ENCODE data around the gene LY6G5C. TPM values are rescaled to one million over a fixed set of nuclear protein-coding genes. Genes with fewer than 3 reads are reported as not detected.

Gene LY6G5C
- polyA plus RNA-seq (2013, experiment 1 of 2) = 1.3 TPM
- polyA plus RNA-seq (2013, experiment 2 of 2) = 0.90 TPM

GRCh38 chr6:31680226-31681134 is at the start of gene LY6G5C:
Gene LY6G5C (minus strand): TSS chr6:31681067. CDS start chr6:31680373, 694 bp downstream.
- H3K4ac ChIP-seq (ENCODE audit: low read depth, low read length) = peak within 1 kb of the TSS; percentile 46
- no peak within 1 kb of the TSS for H2AK5ac ChIP-seq (ENCODE audit: low read length)
- H3K27me3 ChIP-seq (ENCODE audit: insufficient read depth, low read length, poor library complexity) = no peaks in the 10 kb centered on the region
- no peaks in the 10 kb centered on the region for H3K4me1 ChIP-seq (ENCODE audit: control insufficient read depth, low read depth, low read length)
- H3K36me3 ChIP-seq (ENCODE audit: control insufficient read depth, insufficient read depth, low read length) = no peaks in the 10 kb centered on the region
- H2BK120ac ChIP-seq (ENCODE audit: low read depth, low read length) = no peak within 1 kb of the TSS
- no peaks in the 10 kb centered on the region for H3K79me1 ChIP-seq (ENCODE audit: low read length)
- H3K9ac ChIP-seq (ENCODE audit: low read length) = peak within 1 kb of the TSS; percentile 68
- H3K18ac ChIP-seq (ENCODE audit: low read length) = peak within 1 kb of the TSS; percentile 78
- H4K5ac ChIP-seq (ENCODE audit: low read length) = no peak within 1 kb of the TSS
- peak within 1 kb of the TSS; percentile 9 for H3K27ac ChIP-seq (ENCODE audit: low read depth, low read length)
- H3K23ac ChIP-seq (ENCODE audit: low read length) = no peak within 1 kb of the TSS
- peak within 1 kb of the TSS; percentile 60 for H4K8ac ChIP-seq (ENCODE audit: low read depth, low read length)
- no peak within 1 kb of the TSS for H2BK5ac ChIP-seq (ENCODE audit: low read length)
- H2BK15ac ChIP-seq (replicated peaks; ENCODE audit: low read depth) = peak within 1 kb of the TSS; percentile 13
- DNase-seq = peak; percentile 79
- H3K4me3 ChIP-seq (ENCODE audit: low read length) = no peak within 1 kb of the TSS
- WGBS (ENCODE audit: extremely low coverage, insufficient coverage, low lambda C conversion rate) = no CpG with 5 or more reads among the region's 17 CpGs
- H3K56ac ChIP-seq (ENCODE audit: low read length) = peak within 1 kb of the TSS; percentile 67
- H3K79me2 ChIP-seq (ENCODE audit: control insufficient read depth, insufficient read depth, low read length) = no peaks in the 10 kb centered on the region
- H3K4me2 ChIP-seq (ENCODE audit: low read length) = peak within 1 kb of the TSS; percentile 83

GRCh38 chr6:31729979-31730630 is 49.2 kb upstream of the LY6G5C start:
- Histone ChIP-seq H3K23ac (ENCODE audit: low read length) (peak overlapping the region; percentile 30), H2BK15ac (replicated peaks; ENCODE audit: low read depth) (no peak overlapping the region), H3K56ac (ENCODE audit: low read length) (peak overlapping the region; percentile 97), H3K27ac (ENCODE audit: low read depth, low read length) (peak overlapping the region; percentile 86), H3K9ac (ENCODE audit: low read length) (peak overlapping the region; percentile 96), H3K4me1 (ENCODE audit: control insufficient read depth, low read depth, low read length) (peaks cover 9% of the 10 kb centered on the region), H4K5ac (ENCODE audit: low read length) (no peak overlapping the region), H2BK5ac (ENCODE audit: low read length) (peak overlapping the region; percentile 86), H4K8ac (ENCODE audit: low read depth, low read length) (no peak overlapping the region), H2BK120ac (ENCODE audit: low read depth, low read length) (peak overlapping the region; percentile 3), H3K4me2 (ENCODE audit: low read length) (peak overlapping the region; percentile 37), H3K79me2 (ENCODE audit: control insufficient read depth, insufficient read depth, low read length) (peaks cover 20% of the 10 kb centered on the region), H3K4me3 (ENCODE audit: low read length) (peak overlapping the region; percentile 90), H3K79me1 (ENCODE audit: low read length) (peaks cover 21% of the 10 kb centered on the region), H3K18ac (ENCODE audit: low read length) (peak overlapping the region; percentile 69), H2AK5ac (ENCODE audit: low read length) (no peak overlapping the region), H3K4ac (ENCODE audit: low read depth, low read length) (peak overlapping the region; percentile 70), H3K36me3 (ENCODE audit: control insufficient read depth, insufficient read depth, low read length) (peaks cover 20% of the 10 kb centered on the region), H3K27me3 (ENCODE audit: insufficient read depth, low read length, poor library complexity) (no peaks in the 10 kb centered on the region)
- DNase-seq = peak; percentile 94
- WGBS (ENCODE audit: extremely low coverage, insufficient coverage, low lambda C conversion rate) = no CpG with 5 or more reads among the region's 46 CpGs

GRCh38 chr6:31729515-31729978 is 48.7 kb upstream of the LY6G5C start:
- Histone ChIP-seq H4K8ac (ENCODE audit: low read depth, low read length) (no peak overlapping the region), H3K36me3 (ENCODE audit: control insufficient read depth, insufficient read depth, low read length) (peaks cover 20% of the 10 kb centered on the region), H3K56ac (ENCODE audit: low read length) (peak overlapping the region; percentile 97), H2BK15ac (replicated peaks; ENCODE audit: low read depth) (no peak overlapping the region), H3K4me2 (ENCODE audit: low read length) (peak overlapping the region; percentile 74), H3K18ac (ENCODE audit: low read length) (peak overlapping the region; percentile 69), H3K23ac (ENCODE audit: low read length) (peak overlapping the region; percentile 30), H2AK5ac (ENCODE audit: low read length) (no peak overlapping the region), H3K27me3 (ENCODE audit: insufficient read depth, low read length, poor library complexity) (no peaks in the 10 kb centered on the region), H3K27ac (ENCODE audit: low read depth, low read length) (peak overlapping the region; percentile 86), H3K9ac (ENCODE audit: low read length) (peak overlapping the region; percentile 96), H3K79me2 (ENCODE audit: control insufficient read depth, insufficient read depth, low read length) (peaks cover 15% of the 10 kb centered on the region), H3K4me1 (ENCODE audit: control insufficient read depth, low read depth, low read length) (peaks cover 9% of the 10 kb centered on the region), H2BK5ac (ENCODE audit: low read length) (peak overlapping the region; percentile 86), H3K4me3 (ENCODE audit: low read length) (peak overlapping the region; percentile 90), H4K5ac (ENCODE audit: low read length) (no peak overlapping the region), H3K4ac (ENCODE audit: low read depth, low read length) (peak overlapping the region; percentile 70), H2BK120ac (ENCODE audit: low read depth, low read length) (peak overlapping the region; percentile 3), H3K79me1 (ENCODE audit: low read length) (peaks cover 21% of the 10 kb centered on the region)
- WGBS (ENCODE audit: extremely low coverage, insufficient coverage, low lambda C conversion rate) = no CpG with 5 or more reads among the region's 29 CpGs
- DNase-seq = peak; percentile 97

- H3K4me2 ChIP-seq (ENCODE audit: low read length) = peak within 1 kb of the TSS; percentile 74
- peaks cover 17% of the 10 kb centered on the region for H3K79me1 ChIP-seq (ENCODE audit: low read length)
- peaks cover 19% of the 10 kb centered on the region for H3K36me3 ChIP-seq (ENCODE audit: control insufficient read depth, insufficient read depth, low read length)
- H3K56ac ChIP-seq (ENCODE audit: low read length) = peak within 1 kb of the TSS; percentile 97
- H3K23ac ChIP-seq (ENCODE audit: low read length) = peak within 1 kb of the TSS; percentile 34
- DNase-seq = no peak
- H4K8ac ChIP-seq (ENCODE audit: low read depth, low read length) = no peak within 1 kb of the TSS
- peak within 1 kb of the TSS; percentile 86 for H3K27ac ChIP-seq (ENCODE audit: low read depth, low read length)
- peak within 1 kb of the TSS; percentile 3 for H2BK120ac ChIP-seq (ENCODE audit: low read depth, low read length)
- no peaks in the 10 kb centered on the region for H3K27me3 ChIP-seq (ENCODE audit: insufficient read depth, low read length, poor library complexity)
- no peak within 1 kb of the TSS for H4K5ac ChIP-seq (ENCODE audit: low read length)
- peak within 1 kb of the TSS; percentile 52 for H2AK5ac ChIP-seq (ENCODE audit: low read length)
- peaks cover 9% of the 10 kb centered on the region for H3K79me2 ChIP-seq (ENCODE audit: control insufficient read depth, insufficient read depth, low read length)
- peaks cover 5% of the 10 kb centered on the region for H3K4me1 ChIP-seq (ENCODE audit: control insufficient read depth, low read depth, low read length)
- H3K9ac ChIP-seq (ENCODE audit: low read length) = peak within 1 kb of the TSS; percentile 96
- no CpG with 5 or more reads among the region's 36 CpGs for WGBS (ENCODE audit: extremely low coverage, insufficient coverage, low lambda C conversion rate)
- H3K4ac ChIP-seq (ENCODE audit: low read depth, low read length) = peak within 1 kb of the TSS; percentile 70
- no peak within 1 kb of the TSS for H2BK15ac ChIP-seq (replicated peaks; ENCODE audit: low read depth)
- H3K18ac ChIP-seq (ENCODE audit: low read length) = peak within 1 kb of the TSS; percentile 69
- H2BK5ac ChIP-seq (ENCODE audit: low read length) = peak within 1 kb of the TSS; percentile 86
- peak within 1 kb of the TSS; percentile 90 for H3K4me3 ChIP-seq (ENCODE audit: low read length)
Measured at GRCh38 chr6:31728767-31729514, 48.1 kb upstream of the LY6G5C start, which contains the start of gene DDAH2. Gene DDAH2 (minus strand): TSS chr6:31729299. CDS start chr6:31729161, 138 bp downstream.
